Upper lobe of left lung (tissue), 6 donors: ENCODE data around the gene HDDC2. TPM values are rescaled to one million over a fixed set of nuclear protein-coding genes. Genes with fewer than 3 reads are reported as not detected.

Experiments
- total RNA-seq, 6 donors: library from RNA; depleted of rRNA in 4 of 6; stranded (reverse); fragments of >200 nt in 4 of 6; gene quantifications; one replicate each; pipeline versions ENCODE4 v1.1.0 to v1.2.1, GENCODE V29; 2016 to 2021
- donor health status: DM: no; HTN: no; CAD: no; lungs with moderate emphysema.
- donor health status: DM: no; HTN: yes; CAD: no; lungs with severe emphysema.

The HDDC2 gene
- total RNA-seq, 6 donors from 2014 or later, result 31.4 to 57.5 (median 47.4) TPM

Other genes starting within 250 kb of the HDDC2 start
- 10 to 100 TPM; 15.5 to 63.4 (median 32.2) TPM for gene TPD52L1, start 148.2 kb downstream of the HDDC2 start, total RNA-seq